GM23248 (cell line): ENCODE data around the gene ITGB7. TPM values are rescaled to one million over a fixed set of nuclear protein-coding genes. Genes with fewer than 3 reads are reported as not detected.
"Not testable (repeated sequence)": the region's sequence is repeated elsewhere in the genome, so short reads cannot be mapped to it uniquely, and the experiment has no call there.

Experiments used
- DNase-seq: peaks from one replicate; pipeline ENCODE4 v3.0.0-alpha.2; 2015
- H2AFZ ChIP-seq: fragments of 200-600 bp; sonication (generic); 2 replicates; pipeline ENCODE4 v1.6.1; 2016; ENCODE audit warnings: antibody characterized with exemption
- H3F3A ChIP-seq: fragments of 200-600 bp; sonication (generic); 2 replicates; pipeline ENCODE4 v1.6.1; 2016; ENCODE audit warnings: mild to moderate bottlenecking, antibody characterized with exemption, mixed run types; ENCODE audit not compliant: insufficient read depth
- H3K27ac ChIP-seq: fragments of 200-600 bp; sonication (generic); 2 replicates; pipeline ENCODE4 v1.5.1; 2016; ENCODE audit warnings: mild to moderate bottlenecking
- H3K27me3 ChIP-seq: fragments of 200-600 bp; sonication (generic); replicated peaks from 2 replicates; pipeline ENCODE4 v1.6.1; 2016; ENCODE audit warnings: mild to moderate bottlenecking; ENCODE audit not compliant: insufficient read depth
- H3K36me3 ChIP-seq: fragments of 200-600 bp; sonication (generic); 2 replicates; pipeline ENCODE4 v1.6.1; 2016; ENCODE audit warnings: low read depth, mild to moderate bottlenecking
- H3K4me1 ChIP-seq: fragments of 200-600 bp; sonication (generic); 2 replicates; pipeline ENCODE4 v1.6.1; 2016; ENCODE audit warnings: mild to moderate bottlenecking; ENCODE audit not compliant: insufficient read depth
- H3K4me2 ChIP-seq: fragments of 200-600 bp; sonication (generic); one replicate; pipeline ENCODE4 v1.6.1; 2016; ENCODE audit warnings: mild to moderate bottlenecking; ENCODE audit not compliant: unreplicated experiment
- H3K4me3 ChIP-seq: fragments of 200-600 bp; sonication (generic); 2 replicates; pipeline ENCODE4 v1.5.1; 2016; ENCODE audit warnings: mild to moderate bottlenecking
- H3K79me2 ChIP-seq: fragments of 200-600 bp; sonication (generic); 2 replicates; pipeline ENCODE4 v1.6.1; 2016; ENCODE audit warnings: mild to moderate bottlenecking; ENCODE audit not compliant: insufficient read depth
- H3K9ac ChIP-seq: fragments of 200-600 bp; sonication (generic); 2 replicates; pipeline ENCODE4 v1.6.1; 2016; ENCODE audit warnings: mild to moderate bottlenecking
- H3K9me2 ChIP-seq: fragments of 200-600 bp; sonication (generic); 2 replicates; pipeline ENCODE4 v1.6.1; 2016; ENCODE audit warnings: mixed run types, mild to moderate bottlenecking, moderate library complexity; ENCODE audit not compliant: insufficient read depth
- H3K9me3 ChIP-seq: fragments of 200-600 bp; sonication (generic); one replicate; pipeline ENCODE4 v1.6.1; 2017; ENCODE audit warnings: low read depth
- H4K20me1 ChIP-seq: fragments of 200-600 bp; sonication (generic); 2 replicates; pipeline ENCODE4 v1.6.0; 2016; ENCODE audit not compliant: insufficient read depth
- EZH2 ChIP-seq: fragments of 200-600 bp; sonication (generic); IDR thresholded peaks from 2 replicates; pipeline ENCODE4 v1.6.1; 2018; ENCODE audit warnings: antibody characterized with exemption, mild to moderate bottlenecking; ENCODE audit not compliant: insufficient read depth, poor library complexity, severe bottlenecking
- EZH2phosphoT487 ChIP-seq: fragments of 200-600 bp; sonication (generic); IDR thresholded peaks from 2 replicates; pipeline ENCODE4 v1.6.1; 2018; ENCODE audit warnings: antibody characterized with exemption, moderate library complexity, mild to moderate bottlenecking, low read depth; ENCODE audit not compliant: insufficient read depth
- WGBS, 2 experiments: methylation state at CpG; one replicate each; pipeline ENCODE4 v1.1.6; 2015 to 2017; ENCODE audit warnings: low lambda C conversion rate in 2 of 2, low coverage in 1 of 2; ENCODE audit errors: missing lambda C conversion rate in 2 of 2; 5-methylcytosine and 5-hydroxymethylcytosine counted together
- in situ Hi-C: fragments of 300-500 bp; cut with MboI; formaldehyde crosslinking; loops from 2 replicates; pipeline ENCODE4 v1.15.0; 2020
- polyA plus RNA-seq: library from polyadenylated mRNA; unstranded; fragments of >200 nt; fragmentation: Nextera tagmentation; extraction: Ambion mirVana; gene quantifications from 2 replicates; pipeline ENCODE4 v1.2.1, GENCODE V29; 2016
- total RNA-seq: library from RNA; depleted of rRNA; stranded (reverse); fragments of >200 nt; shearing (Covaris generic); gene quantifications from 2 replicates; pipeline ENCODE4 v1.2.3, GENCODE V29; 2014

The ITGB7 gene
- total and polyA plus RNA-seq, 2 experiments from 2014 or later: 1.2 to 1.4 TPM

DNA sequence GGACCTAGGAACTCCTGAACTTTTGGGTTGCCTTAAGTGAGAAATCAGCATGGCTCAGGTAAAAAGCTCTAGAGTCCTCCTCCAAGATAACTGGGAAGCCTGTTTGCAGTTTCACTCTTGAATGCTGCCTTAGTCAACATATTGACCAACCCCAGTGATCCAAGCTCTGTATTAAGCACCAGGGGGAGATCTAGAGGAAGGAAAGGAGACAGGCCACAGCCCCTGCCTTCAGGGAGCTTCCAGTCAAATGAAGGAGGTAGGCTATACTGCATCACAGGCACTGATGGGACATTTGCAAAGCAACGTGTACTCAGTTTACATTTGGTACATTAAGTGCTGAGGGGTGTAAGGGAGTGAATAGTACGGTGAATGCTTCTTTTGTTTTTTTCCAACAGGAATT, 25.1 kb downstream of the ITGB7 start:
- Histone ChIP-seq H3K27ac (peak overlapping the region; percentile 94; the same call in 1 of the 2 replicates), H4K20me1 (no peaks in the 10 kb centered on the region; the same call in 1 of the 2 replicates), H2AFZ (no peak overlapping the region), H3K36me3 (peaks cover 28% of the 10 kb centered on the region; the same call in 1 of the 2 replicates), H3K4me2 (peak overlapping the region; percentile 79), H3K9me3 (no peaks in the 10 kb centered on the region), H3K4me1 (peaks cover 32% of the 10 kb centered on the region), H3K4me3 (peak overlapping the region; percentile 72), H3K9me2 (no peaks in the 10 kb centered on the region), H3K9ac (peak overlapping the region; percentile 91), H3K27me3 (no peaks in the 10 kb centered on the region), H3K79me2 (peaks cover 67% of the 10 kb centered on the region), H3F3A (peaks cover 46% of the 10 kb centered on the region)
- in situ Hi-C loops: no loop called here
- 95 to 99% methylated on average over 2 of the region's 2 CpGs for WGBS, 2 experiments
- DNase-seq: peak; percentile 27
- TF ChIP-seq EZH2 (no peak), EZH2phosphoT487 (no peak)

DNA sequence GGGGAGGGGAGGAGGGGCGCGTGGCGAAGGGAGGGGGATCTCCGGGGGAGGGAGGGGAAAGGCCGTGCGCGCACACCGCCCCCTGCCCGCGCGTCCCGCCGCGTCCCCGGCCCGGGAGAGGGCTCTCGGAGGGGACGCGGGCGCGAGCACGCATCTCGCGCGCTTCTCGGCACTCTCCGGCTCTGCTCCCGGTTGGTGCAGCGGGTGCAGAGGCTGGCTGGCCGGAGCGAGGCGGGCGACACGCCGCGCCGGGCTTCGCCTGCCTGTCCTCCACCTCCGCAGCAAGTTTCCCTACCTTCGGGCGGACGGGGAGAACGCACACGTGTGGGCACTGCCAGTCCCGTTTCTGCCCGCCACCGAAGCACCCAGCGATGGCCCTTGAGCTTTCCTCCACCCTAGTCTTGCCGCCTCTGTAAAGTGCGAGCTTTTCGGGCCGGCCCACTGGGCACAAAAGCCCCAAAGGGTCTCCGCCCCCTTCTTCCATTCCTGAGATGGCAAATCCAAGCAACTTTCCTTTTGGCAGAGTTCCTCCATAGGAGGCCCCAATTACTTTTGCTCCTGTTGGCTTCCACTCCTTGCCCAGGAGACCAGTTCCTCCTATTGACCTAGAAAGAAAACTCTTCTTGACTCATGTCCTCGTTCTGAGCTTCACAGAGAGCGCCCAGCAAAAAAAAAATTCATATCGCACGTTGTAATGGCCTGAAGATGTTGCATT, 26.0 kb downstream of the ITGB7 start:
- Histone ChIP-seq H3K79me2 (peaks cover 66% of the 10 kb centered on the region), H3K4me3 (peak overlapping the region; percentile 72), H3K27ac (peak overlapping the region; percentile 94), H3K9me2 (no peaks in the 10 kb centered on the region), H4K20me1 (no peaks in the 10 kb centered on the region; the same call in 1 of the 2 replicates), H3K9me3 (no peaks in the 10 kb centered on the region), H3K27me3 (no peaks in the 10 kb centered on the region), H2AFZ (peak overlapping the region; percentile 93; the same call in 1 of the 2 replicates), H3K4me1 (peaks cover 32% of the 10 kb centered on the region), H3K36me3 (peaks cover 20% of the 10 kb centered on the region; the same call in 1 of the 2 replicates), H3F3A (peaks cover 37% of the 10 kb centered on the region), H3K4me2 (peak overlapping the region; percentile 79), H3K9ac (peak overlapping the region; percentile 91)
- DNase-seq: peak; percentile 85
- TF ChIP-seq EZH2phosphoT487 (no peak), EZH2 (no peak)
- WGBS, 2 experiments: 1 to 2% methylated on average over 33 to 56 of the region's 57 CpGs
- in situ Hi-C loops: no loop called here

DNA sequence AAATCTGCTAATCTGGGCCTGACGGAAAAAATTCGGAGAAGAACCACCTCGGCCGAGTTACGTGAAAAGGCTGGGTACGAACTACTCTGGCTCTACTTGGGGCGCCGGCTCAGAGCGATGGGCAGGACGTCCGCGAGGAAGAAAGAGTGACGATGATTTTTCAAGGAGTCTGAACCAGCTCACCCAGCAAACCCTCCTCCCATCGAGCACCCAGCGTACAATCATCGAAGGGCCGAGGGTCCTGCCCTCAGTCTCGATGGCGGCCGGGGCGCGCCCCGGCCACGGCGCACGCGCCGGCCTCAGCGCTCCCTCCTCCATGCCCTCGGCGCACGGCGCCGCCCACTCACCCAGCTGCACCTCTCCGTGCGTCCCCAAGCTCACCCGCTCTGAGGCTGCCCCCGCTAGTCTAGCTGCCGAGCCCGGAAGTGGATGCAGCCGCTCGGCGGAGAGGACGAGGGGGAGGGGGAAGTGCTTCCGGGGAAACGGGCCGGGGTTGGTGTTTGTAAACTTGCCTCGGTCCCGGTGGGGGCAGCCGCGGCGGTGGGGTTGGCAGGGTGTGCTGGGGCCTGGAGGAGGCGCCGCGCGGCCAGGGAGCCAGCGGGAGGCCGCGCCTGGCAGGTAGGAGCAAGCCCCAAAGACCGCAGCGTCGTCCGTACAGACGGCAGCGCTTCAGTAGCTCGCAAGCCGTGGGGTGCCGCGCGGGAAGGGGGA, 26.7 kb downstream of the ITGB7 start, which contains the start of the genes CSAD and ZNF740:
Gene CSAD, minus strand, starts transcription at position 706 of the 711 bp plus-strand sequence. CDS start 7,455 bp downstream, outside the sequence.
Gene ZNF740, plus strand, starts transcription at position 503 of the 711 bp plus-strand sequence. CDS start 1,262 bp downstream, outside the sequence.
- no peaks in the 10 kb centered on the region for H3K9me2 ChIP-seq
- H3F3A ChIP-seq: peaks cover 38% of the 10 kb centered on the region
- H3K4me2 ChIP-seq: peak within 1 kb of the TSS; percentile 95
- no peak for TF ChIP-seq EZH2
- TF ChIP-seq EZH2phosphoT487: no peak
- H3K4me1 ChIP-seq: peaks cover 36% of the 10 kb centered on the region
- 1% methylated on average over 40 to 60 of the region's 70 CpGs for WGBS, 2 experiments
- H4K20me1 ChIP-seq: no peaks in the 10 kb centered on the region; the same call in 1 of the 2 replicates
- peak within 1 kb of the TSS; percentile 94 for H3K27ac ChIP-seq
- H3K36me3 ChIP-seq: peaks cover 13% of the 10 kb centered on the region; the same call in 1 of the 2 replicates
- H3K4me3 ChIP-seq: peak within 1 kb of the TSS; percentile 72
- in situ Hi-C loops: no loop called here
- H3K9ac ChIP-seq: peak within 1 kb of the TSS; percentile 91
- H3K79me2 ChIP-seq: peaks cover 65% of the 10 kb centered on the region
- peak within 1 kb of the TSS; percentile 93 for H2AFZ ChIP-seq
- H3K27me3 ChIP-seq: no peaks in the 10 kb centered on the region
- DNase-seq: peak; percentile 99
- H3K9me3 ChIP-seq: no peaks in the 10 kb centered on the region

DNA sequence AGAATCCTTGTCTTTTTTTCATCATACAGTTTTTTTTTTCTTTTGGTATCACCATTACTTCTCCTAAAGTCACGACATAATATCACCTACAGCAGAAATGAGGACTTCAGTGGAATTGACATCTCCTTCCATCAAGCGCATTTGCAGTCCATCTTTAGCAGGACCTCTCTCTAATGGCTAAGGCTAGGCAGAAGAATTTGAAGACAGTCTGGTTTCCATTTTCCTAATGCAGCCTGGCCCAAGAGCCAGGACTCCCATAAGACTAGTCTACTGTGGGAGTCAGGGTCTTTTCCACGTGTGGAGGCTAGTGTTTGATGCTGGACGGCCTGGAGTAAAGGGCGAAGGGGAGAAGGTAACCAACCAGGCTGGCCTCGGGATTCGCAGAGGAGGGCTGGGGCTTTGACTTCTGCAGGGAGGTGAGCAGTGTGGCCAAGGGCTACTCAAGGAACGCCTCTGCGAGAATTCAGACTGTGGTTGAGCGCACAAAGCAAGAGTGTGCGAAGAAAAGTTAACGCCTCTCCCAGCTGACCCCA, 27.3 kb downstream of the ITGB7 start:
- WGBS, 2 experiments: 12 to 13% methylated on average over 12 of the region's 12 CpGs
- H3K4me1 ChIP-seq: peaks cover 42% of the 10 kb centered on the region
- H3F3A ChIP-seq: peaks cover 44% of the 10 kb centered on the region
- H3K9ac ChIP-seq: peak overlapping the region; percentile 91
- no peaks in the 10 kb centered on the region for H3K9me3 ChIP-seq
- H3K4me2 ChIP-seq: peak overlapping the region; percentile 95
- H2AFZ ChIP-seq: peak overlapping the region; percentile 93
- peak overlapping the region; percentile 72 for H3K4me3 ChIP-seq
- peaks cover 60% of the 10 kb centered on the region for H3K79me2 ChIP-seq
- H3K9me2 ChIP-seq: no peaks in the 10 kb centered on the region
- H3K27ac ChIP-seq: peak overlapping the region; percentile 94
- no peak for DNase-seq
- in situ Hi-C loops: no loop called here
- H3K36me3 ChIP-seq: peaks cover 7% of the 10 kb centered on the region; the same call in 1 of the 2 replicates
- no peaks in the 10 kb centered on the region for H3K27me3 ChIP-seq
- TF ChIP-seq EZH2phosphoT487: no peak
- no peak for TF ChIP-seq EZH2
- H4K20me1 ChIP-seq: no peaks in the 10 kb centered on the region; the same call in 1 of the 2 replicates

DNA sequence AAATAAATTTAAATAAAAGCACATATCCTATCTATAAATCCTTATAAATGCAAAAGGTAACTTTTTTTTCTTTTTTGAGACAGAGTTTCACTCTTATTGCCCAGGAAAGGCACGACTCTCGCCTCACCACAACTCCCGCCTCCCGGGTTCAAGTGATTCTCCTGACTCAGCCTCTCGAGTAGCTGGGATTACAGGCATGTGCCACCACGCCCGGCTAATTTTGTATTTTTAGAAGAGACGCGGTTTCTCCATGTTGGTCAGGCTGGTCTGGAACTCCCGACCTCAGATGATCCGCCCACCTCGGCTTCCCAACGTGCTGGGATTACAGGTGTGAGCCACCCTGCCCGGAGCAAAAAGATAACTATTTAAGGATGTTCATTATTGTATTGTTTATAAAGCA, 28.2 kb downstream of the ITGB7 start:
- H3K27me3 ChIP-seq, H3K9me2 ChIP-seq, H2AFZ ChIP-seq, H3K9me3 ChIP-seq, in situ Hi-C loops, H3K9ac ChIP-seq, H3K4me3 ChIP-seq, H3K36me3 ChIP-seq, DNase-seq, H4K20me1 ChIP-seq, H3K4me2 ChIP-seq: not testable (repeated sequence)
- H3K4me1 ChIP-seq: peaks cover 48% of the 10 kb centered on the region
- 0 out of 2 replicates have a peak overlapping the region, but pooled peaks have one; percentile 94 for H3K27ac ChIP-seq
- H3F3A ChIP-seq: peaks cover 49% of the 10 kb centered on the region
- WGBS, 2 experiments: 93% methylated on average over 14 of the region's 14 CpGs
- peaks cover 50% of the 10 kb centered on the region for H3K79me2 ChIP-seq

DNA sequence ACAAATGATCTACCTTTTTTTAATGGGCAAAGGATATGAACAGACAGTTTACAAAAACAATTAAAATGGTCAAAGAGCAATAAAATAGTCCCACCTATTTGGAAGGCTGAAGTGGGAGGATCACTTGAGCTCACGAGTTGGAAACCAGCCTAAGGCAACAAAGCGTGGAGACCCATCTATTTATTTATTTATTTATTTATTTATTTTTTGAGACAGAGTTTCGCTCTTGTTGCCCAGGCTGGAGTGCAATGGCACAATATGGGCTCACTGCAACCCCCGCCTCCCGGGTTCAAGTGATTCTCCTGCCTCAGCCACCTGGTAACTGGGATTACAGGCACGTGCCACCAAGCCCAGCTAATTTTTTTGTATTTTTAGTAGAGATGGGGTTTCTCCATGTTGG, 29.6 kb downstream of the ITGB7 start:
- H3K9ac ChIP-seq, H3K9me3 ChIP-seq, in situ Hi-C loops, H3K27ac ChIP-seq, H3K4me3 ChIP-seq, H3K4me2 ChIP-seq, H3K36me3 ChIP-seq, H3K27me3 ChIP-seq, H4K20me1 ChIP-seq, H2AFZ ChIP-seq, H3K9me2 ChIP-seq, DNase-seq: not testable (repeated sequence)
- H3F3A ChIP-seq: peaks cover 54% of the 10 kb centered on the region
- WGBS, 2 experiments: 93% methylated on average over 5 to 6 of the region's 6 CpGs
- H3K4me1 ChIP-seq: peaks cover 50% of the 10 kb centered on the region
- peaks cover 37% of the 10 kb centered on the region for H3K79me2 ChIP-seq
